Measurements from ENCODE around the gene OMD.
A peak's percentile ranks its signal among the peaks of the same experiment; 100 is the strongest.

Gene OMD

GRCh38 chr9:92408747-92409478, 15.4 kb downstream of the OMD start:
- DNase-seq: no peak

- DNase-seq: no peak
Observed at GRCh38 chr9:92407818-92408217, 16.5 kb downstream of the OMD start.

- peak; percentile 53 for DNase-seq
Observed at GRCh38 chr9:92406477-92406876, 17.8 kb downstream of the OMD start.

- DNase-seq: no peak
Observed at GRCh38 chr9:92405818-92406217, 18.5 kb downstream of the OMD start.

DNA sequence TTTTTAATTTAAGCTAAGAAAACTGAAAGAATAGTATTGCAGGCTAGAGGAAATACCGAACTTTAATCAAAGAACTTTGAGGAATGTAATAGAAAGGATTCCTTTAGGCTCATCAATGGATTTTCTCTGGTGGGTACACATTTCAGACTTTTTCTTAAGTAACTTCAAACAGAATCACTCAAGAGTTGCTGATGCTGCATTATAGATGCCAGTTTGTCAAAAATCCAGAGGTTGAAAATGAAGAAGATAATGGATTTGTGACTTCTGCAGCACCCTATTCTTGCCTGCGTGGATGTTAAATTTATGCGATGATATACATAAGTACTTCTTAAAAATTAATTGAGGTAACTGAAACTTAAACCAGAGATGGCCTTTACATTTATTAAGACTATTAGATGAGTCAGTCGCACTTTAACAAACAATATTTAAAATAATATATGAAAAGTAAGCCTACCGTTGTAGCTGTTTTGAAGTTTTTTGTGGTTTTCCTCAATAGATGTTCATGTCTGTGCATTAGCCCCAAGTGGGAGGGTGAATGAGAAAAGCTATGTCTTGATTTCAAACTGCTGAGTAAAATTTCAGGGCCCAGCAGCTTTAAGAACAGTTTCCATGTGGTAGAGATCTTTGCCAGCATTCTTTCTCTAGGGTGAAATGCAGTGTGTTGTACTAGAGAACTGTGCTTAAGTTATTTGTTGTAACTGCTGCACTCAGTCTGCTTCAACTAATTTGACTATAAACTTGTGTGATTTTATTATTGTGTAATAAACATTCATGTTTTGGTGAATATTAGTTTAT, 20.0 kb downstream of the OMD start, which contains the start of gene OGN:
Gene OGN, minus strand, starts transcription at position 537 of the 795 bp plus-strand sequence. CDS start 1,171 bp downstream, outside the sequence.
- no peak for DNase-seq

DNA sequence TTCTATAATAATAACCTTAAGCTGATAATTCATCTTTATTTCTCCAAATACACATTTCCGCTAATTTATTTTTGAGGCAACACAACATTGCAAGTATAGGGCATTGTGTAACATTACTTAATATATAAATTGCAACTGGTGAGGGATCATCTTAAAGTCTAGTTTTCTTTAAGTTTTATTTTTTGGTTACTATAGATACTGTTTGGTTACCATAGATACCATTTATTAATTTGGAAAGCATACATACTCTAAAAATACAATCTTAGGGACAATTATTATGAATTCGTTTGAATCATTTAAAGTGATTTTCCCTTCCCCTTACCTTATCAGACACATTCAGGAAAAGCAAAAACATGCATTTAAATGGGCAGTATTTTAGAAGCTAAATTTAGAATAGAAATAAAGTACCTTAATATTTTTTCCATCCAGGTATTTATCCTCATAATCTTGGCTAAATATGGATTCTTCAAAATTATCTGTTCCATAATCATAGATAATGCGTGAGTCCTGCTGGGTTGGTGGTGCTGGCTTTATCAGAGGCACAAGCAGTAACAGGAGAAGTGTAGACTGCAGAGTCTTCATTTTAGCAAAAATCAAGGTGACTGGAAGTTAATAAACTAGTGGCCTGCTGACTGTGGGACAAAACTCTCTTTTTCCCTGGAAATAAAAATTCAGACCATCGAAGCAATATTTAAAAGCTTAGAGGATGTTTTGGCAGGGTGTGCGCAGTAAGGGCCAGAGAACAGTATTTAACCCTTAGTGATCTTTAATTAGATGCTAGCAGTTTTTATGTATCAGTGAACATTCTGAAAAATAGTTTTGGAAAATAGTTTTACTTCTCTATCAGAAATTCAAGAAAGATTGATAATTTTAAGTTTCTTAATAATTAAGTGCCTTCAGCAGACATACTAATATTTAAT, 21.2 kb downstream of the OMD start:
- DNase-seq: no peak

DNA sequence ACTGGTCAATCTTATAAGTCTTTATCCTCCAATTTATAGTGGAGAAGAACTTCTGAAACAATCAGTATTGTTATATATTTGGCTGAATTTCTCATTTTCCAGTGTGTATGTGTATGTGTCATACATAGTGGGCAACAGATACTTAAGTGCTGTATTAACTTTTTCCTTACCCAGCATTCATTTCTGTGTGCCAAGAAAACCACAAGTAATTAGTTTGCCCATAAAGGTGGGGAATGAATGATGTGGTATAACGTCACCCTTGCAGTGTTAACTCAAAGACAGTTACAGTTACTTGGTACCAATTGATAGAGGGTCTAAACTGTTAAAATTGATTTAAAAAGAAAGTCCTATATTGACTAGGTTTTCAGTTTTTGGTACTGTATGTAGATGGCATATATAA, 21.9 kb downstream of the OMD start:
- DNase-seq: no peak

DNA sequence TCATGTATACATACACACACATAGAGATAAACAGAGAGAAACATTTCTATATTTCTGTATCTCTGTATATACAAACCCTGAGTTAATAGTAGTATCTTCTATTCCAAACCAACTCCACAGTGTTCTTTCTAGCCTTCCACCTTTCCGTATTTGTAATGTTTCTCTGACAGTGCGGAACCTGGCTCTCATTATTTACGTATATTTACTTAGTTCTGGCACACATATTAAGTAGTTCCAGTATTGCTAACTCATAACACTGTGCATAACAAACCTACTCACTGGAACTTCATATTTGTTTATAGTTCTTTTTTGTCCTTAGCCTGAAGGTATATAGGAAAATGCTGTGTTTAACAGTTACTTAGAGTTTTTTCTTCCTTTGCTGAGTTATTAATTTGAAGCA, 26.4 kb downstream of the OMD start:
- DNase-seq: no peak

DNA sequence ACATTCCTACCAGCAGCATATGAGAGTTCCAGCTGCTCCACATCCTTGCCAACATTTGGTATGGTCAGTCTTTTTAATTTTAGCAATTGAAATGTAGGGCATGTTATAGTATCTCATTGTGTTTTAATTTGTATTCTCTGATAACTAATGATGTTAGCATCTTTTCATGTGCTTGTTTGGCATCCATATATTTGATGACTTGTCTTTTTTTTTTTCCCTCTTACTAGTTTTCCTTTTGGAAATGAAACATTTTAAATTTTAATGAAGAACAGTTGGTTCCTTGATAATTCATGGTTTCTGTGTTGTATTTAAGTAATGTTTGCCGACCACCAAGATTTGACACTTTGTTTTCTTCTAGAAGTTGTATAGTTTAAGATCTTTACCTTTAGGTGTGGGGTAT, 28.7 kb downstream of the OMD start:
- DNase-seq: no peak

DNA sequence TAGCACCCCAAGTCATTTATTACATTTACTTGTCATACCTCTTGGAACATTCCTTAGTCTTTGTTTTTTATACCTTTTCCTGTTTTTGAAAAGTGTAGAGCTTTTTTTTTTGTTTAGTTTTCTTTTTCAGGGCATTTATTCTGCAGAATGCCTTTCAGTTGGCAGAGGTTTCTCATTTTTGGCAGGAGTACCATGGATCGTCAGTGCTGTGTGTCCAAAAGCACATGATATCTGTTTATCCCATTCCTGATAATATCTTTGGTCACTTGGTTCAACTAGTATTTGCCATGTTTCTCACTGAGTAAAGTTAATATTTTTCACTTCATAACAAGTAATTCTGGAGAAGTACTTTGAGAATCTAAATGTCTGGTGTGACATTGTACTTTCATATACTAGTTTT, 30.6 kb downstream of the OMD start:
- DNase-seq: no peak

DNA sequence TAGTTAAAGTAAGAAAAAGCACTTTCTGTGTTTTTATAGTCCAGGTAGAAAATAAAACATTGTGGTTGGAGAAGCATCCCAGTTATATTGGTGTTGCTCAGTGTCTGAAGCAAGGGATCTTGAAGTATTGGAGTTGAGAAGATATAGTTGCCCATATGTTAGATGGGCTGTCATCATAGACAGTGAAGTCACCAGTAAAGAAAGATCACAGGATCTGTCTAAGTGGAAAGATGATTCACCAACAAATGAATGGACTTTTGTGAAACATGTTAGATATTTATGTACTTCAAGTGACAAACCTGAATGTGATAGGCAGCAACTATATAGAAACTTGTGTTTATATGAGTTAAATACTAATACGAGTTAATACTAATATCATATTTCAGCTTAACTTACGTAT, 31.6 kb downstream of the OMD start:
- DNase-seq: no peak

GRCh38 chr9:92385953-92386352, 38.3 kb downstream of the OMD start:
- DNase-seq: no peak

DNA sequence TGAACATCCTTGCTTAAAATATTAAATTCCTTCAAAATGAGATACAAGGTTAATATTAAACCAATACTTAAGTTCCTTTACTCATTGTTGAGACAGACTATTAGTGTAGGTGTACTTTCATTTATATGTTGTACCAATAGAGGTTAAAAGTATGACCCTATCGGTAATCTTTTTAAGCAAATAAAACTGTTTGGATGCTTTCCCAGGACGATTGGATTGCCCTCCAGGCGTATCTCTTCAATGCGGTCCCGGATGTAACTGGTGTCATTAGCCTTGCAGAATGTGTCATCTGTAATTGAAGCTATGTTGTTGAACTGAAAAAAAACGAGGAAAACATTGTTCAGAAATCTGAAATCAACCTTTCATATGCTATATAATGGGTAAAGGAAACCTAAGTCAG, 38.8 kb downstream of the OMD start:
- no peak for DNase-seq

DNA sequence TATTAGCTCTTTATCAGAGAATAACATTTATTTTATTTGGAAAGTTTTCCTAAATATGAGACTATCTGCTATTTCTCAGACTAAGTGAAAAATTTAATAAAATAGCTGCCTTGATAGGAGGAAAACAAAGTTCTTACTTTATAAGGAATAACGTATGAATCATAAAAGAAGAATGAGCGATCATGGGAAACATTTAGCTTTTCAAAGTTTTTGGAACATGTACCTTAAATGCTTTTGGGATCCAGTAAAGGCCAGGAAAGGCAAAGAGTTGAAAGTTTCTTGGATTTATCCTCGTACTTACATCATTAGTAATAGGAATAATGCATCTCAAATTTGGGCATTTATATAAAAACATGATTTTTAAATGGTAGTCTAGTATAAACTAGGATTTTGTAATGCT, 39.3 kb downstream of the OMD start:
- no peak for DNase-seq

- no peak for DNase-seq
Observed at GRCh38 chr9:92384375-92384774, 39.9 kb downstream of the OMD start.

DNA sequence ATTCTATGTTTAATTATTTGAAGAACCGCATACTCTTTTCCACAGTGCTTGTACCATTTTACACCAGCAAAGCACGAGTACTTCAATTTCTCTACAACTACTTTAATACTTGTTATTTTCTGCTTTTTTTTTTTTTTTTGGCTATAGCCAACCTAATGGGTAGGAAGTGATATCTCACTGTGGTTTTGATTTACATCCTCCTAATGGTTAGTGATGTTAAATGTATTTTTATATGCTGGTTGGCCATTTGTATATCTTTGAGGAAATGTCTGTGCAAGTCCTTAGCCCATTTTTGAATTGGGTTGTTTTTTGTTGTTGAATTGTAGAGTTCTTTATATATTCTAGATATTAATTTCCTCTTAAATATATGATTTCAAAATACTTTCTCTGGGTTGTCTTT, 42.5 kb downstream of the OMD start:
- no peak for DNase-seq

DNA sequence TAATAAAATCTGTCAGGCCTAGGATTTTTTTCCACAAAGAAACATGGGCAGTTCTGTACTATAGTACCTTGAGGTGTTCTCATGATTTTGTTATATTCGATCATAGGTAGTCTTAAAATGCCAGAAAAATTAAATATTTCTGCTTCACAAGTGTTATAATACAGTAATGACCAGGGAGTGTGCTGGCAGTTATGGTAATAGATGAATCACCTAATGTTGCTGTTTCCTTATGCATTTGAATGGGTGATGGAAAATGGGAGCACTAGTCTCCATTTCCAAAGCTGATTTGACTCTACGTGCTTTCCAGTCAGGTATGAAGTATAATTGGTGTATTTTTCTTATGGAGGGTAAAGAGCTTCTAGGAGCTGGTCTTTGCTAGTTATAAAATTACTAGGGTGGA, 43.7 kb downstream of the OMD start:
- DNase-seq: no peak

- DNase-seq: no peak
Observed at GRCh38 chr9:92378865-92379560, 45.3 kb downstream of the OMD start.

GRCh38 chr9:92377876-92378275, 46.4 kb downstream of the OMD start:
- DNase-seq: no peak

- no peak for DNase-seq
Observed at GRCh38 chr9:92373167-92373566, 51.1 kb downstream of the OMD start.

- DNase-seq: no peak
Observed at GRCh38 chr9:92369075-92369474, 55.2 kb downstream of the OMD start.

Data from RPMI8226 (cell line).